Epithelial cell of proximal tubule (primary cell): ENCODE data around the gene N4BP2L2. TPM values are rescaled to one million over a fixed set of nuclear protein-coding genes. Genes with fewer than 3 reads are reported as not detected.

Experiments used
- DNase-seq: peaks from one replicate; pipeline ENCODE4 v3.0.0-alpha.2; 2011; ENCODE audit warnings: low read depth
- H3K4me3 ChIP-seq: 2 replicates; pipeline ENCODE4 v1.5.1; 2011; ENCODE audit warnings: low read depth, mild to moderate bottlenecking, low read length
- CTCF ChIP-seq: conservative IDR thresholded peaks from 2 replicates; pipeline ENCODE4 v1.5.1; 2012; ENCODE audit warnings: low read depth, mild to moderate bottlenecking, low read length
- total RNA-seq: library from RNA; depleted of rRNA; stranded (reverse); fragments of >200 nt; gene quantifications from 2 replicates; pipeline ENCODE4 v1.2.3, GENCODE V29; 2015

The N4BP2L2 gene
- total RNA-seq, 1 donor from 2014 or later, result 38.7 TPM

- H3K4me3 ChIP-seq, result no peak overlapping the region
- no peak for TF ChIP-seq CTCF
- DNase-seq, result no peak
Observed at GRCh38 chr13:32438871-32439270, 99.7 kb downstream of the N4BP2L2 start.

GRCh38 chr13:32432856-32433255 lies 105.7 kb downstream of the N4BP2L2 start:
- DNase-seq, result no peak
- no peak overlapping the region for H3K4me3 ChIP-seq
- no peak for TF ChIP-seq CTCF

- no peak for TF ChIP-seq CTCF
- no peak overlapping the region for H3K4me3 ChIP-seq
- DNase-seq, result no peak
Observed at GRCh38 chr13:32431361-32431760, 107.2 kb downstream of the N4BP2L2 start.

GRCh38 chr13:32430018-32430747 lies 108.4 kb downstream of the N4BP2L2 start:
- no peak overlapping the region for H3K4me3 ChIP-seq
- no peak for DNase-seq
- no peak for TF ChIP-seq CTCF

- no peak for TF ChIP-seq CTCF
- no peak for DNase-seq
- H3K4me3 ChIP-seq, result no peak overlapping the region
Observed at GRCh38 chr13:32429433-32429909, 109.1 kb downstream of the N4BP2L2 start.

- TF ChIP-seq CTCF, result no peak
- peak overlapping the region; percentile 60 for H3K4me3 ChIP-seq
- DNase-seq, result no peak
Observed at GRCh38 chr13:32428581-32429432, 109.8 kb downstream of the N4BP2L2 start.
